NCI-H2029 treated with DMSO at 0.1 percent for 48 hours (cell line): ENCODE results near the gene IKBKE.
"Not testable (repeated sequence)": the region's sequence is repeated elsewhere in the genome, so short reads cannot be mapped to it uniquely, and the experiment has no call there.

Experiments
- DNase-seq: peaks from one replicate; lab custom pipeline; 2025; lab: John Stamatoyannopoulos, UW

Gene IKBKE

GRCh38 chr1:206476058-206476457, 5.8 kb downstream of the IKBKE start:
- no peak for DNase-seq

GRCh38 chr1:206476591-206476990, 6.3 kb downstream of the IKBKE start:
- no peak for DNase-seq

- no peak for DNase-seq
These were observed 6.8 kb downstream of the IKBKE start for GRCh38 chr1:206477110-206477509.

- DNase-seq = no peak
These were observed 7.5 kb downstream of the IKBKE start for GRCh38 chr1:206477581-206478380.

DNA sequence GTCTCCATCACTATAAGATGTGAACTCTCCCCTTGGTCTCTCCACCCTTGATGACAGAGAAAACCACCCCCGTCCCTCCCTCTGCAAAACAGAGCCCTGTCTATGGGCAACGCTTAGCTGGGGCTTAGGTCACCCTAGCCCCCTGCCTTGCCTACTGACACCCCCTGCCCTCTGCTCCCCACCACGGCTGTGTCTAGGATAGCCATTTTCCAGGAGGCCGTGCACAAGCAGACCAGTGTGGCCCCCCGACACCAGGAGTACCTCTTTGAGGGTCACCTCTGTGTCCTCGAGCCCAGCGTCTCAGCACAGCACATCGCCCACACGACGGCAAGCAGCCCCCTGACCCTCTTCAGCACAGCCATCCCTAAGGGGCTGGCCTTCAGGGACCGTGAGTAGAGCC, 8.5 kb downstream of the IKBKE start:
- DNase-seq = no peak

DNA sequence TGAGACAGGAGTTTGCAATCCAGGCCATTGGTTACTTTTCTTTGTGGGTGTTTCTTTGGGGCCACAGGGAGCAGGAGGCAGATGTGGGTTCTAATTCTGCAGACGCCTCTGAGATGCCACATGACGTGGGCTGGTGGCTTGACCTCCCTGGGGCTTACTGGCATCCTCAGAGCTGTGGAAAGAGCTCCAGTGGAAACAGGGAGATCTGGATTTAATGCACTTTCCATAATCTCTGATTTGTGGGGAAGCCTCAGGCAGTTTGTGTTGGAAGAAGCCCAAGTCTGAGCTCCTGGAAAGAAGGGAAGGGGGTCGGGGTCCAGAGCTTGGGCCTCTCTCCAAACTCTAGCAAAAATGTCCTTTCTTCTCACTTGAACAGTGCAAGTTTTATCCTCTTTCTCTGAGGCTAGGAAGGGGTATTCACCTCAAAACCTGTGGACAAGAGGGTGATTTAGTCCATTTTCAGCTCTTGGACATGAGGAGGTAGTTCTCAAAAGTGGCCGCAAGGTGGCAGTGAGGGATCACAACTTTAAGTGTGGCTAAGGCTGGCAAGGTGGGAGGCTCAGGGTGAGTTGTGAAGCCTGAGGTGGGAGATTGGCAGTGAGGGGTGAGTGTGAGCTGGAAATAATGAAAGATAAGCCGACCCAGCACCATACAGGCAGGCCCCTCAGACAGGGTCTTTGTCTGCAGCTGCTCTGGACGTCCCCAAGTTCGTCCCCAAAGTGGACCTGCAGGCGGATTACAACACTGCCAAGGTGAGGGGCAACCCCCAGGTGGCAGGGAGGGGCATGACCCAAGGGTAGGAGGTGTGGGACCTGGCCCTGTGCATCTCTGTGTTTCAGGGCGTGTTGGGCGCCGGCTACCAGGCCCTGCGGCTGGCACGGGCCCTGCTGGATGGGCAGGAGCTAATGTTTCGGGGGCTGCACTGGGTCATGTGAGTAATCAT, 9.2 kb downstream of the IKBKE start:
- DNase-seq = no peak

DNA sequence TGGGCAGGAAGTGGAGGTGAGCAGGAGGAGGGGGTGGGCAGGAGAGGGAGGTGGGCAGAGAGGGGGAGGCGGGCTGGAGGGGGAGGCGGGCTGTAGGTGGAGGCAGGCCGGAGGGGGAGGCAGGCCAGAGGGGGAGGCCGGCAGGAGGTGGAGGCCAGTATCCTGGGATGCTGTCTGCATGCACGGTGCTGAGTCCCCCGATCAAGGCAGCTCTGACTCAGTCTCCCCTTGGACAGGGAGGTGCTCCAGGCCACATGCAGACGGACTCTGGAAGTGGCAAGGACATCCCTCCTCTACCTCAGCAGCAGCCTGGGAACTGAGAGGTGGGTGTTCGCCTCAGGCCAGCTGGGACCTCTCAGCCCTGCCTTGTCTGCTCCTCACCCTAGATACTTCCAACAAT, 9.9 kb downstream of the IKBKE start:
- no peak for DNase-seq

DNA sequence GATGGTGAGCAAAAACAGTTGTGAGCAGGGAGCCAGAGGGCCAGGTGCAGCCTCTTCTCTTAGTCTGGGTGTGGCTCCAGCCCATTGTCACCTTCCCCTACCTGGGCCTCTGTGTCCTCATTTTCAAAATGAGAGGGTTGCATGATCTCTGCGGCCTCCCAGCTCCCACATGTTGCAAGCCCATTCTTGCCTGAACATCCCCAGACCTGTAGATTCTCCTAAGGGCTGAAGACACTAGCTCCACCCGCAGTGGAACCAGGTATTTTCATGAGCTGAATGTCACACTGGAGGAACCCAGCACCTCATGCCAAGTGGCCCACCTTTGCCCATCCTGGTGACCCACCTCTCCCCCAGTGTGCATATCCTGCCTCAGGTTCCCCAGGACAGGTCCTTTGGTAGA, 12.3 kb downstream of the IKBKE start:
- DNase-seq = no peak

GRCh38 chr1:206483864-206484263, 13.6 kb downstream of the IKBKE start:
- not testable (repeated sequence) for DNase-seq

DNA sequence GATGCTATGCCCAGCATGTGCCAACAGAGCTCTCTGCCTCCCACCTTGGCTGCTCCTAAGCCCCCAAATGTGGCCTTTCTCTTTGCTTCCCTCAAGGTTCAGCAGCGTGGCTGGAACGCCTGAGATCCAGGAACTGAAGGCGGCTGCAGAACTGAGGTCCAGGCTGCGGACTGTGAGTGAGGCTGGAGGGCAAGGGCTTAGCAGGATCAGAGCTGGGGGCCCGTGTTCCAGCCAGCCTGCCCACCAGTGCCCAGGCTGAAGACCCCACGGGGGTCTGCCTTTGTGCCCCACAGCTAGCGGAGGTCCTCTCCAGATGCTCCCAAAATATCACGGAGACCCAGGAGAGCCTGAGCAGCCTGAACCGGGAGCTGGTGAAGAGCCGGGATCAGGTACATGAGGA, 14.6 kb downstream of the IKBKE start:
- DNase-seq = no peak

- DNase-seq = no peak
These were observed 16.9 kb downstream of the IKBKE start for GRCh38 chr1:206486995-206487788.

DNA sequence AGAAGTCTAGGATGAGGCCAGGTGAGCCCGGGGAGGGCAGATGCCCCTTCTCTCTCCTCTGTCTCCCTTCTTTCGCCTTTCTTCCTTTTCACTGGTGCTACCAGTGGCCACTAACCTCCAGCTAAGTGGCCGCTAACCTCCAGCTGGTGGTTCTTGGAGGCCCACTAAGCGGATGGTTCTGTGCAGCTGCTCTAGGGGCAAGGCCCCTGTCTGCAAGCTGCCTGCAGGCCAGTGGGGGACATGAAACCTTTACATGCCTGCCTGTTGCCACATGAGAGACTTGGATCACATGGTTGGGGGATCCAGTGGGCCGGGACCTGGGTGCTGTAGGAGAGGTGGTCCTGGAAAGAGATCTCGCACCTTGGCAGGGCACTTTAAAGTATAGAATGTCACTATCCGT, 17.7 kb downstream of the IKBKE start:
- DNase-seq = no peak

- DNase-seq = no peak
These were observed 18.2 kb downstream of the IKBKE start for GRCh38 chr1:206488466-206488865.

GRCh38 chr1:206489980-206490770, 19.9 kb downstream of the IKBKE start:
- DNase-seq = no peak

GRCh38 chr1:206490771-206491405, 20.6 kb downstream of the IKBKE start:
- no peak for DNase-seq

DNA sequence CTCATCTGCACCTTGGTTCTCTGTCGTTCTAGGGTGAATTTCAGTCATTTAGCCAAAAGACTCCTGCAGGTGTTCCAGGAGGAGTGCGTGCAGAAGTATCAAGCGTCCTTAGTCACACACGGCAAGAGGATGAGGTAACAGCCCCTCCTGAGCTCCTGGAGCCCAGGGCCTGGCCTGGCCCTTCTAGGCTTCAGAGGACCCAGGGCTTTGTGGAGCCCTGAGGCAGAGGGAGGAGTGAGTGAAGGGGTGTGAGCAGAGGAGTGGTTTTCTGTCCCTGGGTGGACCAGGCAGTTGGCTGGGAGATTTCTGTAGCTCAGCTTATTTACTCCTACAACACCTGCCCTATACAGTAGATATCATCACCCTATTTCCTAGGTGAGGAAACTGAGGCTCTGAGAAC, 21.3 kb downstream of the IKBKE start:
- DNase-seq = no peak

DNA sequence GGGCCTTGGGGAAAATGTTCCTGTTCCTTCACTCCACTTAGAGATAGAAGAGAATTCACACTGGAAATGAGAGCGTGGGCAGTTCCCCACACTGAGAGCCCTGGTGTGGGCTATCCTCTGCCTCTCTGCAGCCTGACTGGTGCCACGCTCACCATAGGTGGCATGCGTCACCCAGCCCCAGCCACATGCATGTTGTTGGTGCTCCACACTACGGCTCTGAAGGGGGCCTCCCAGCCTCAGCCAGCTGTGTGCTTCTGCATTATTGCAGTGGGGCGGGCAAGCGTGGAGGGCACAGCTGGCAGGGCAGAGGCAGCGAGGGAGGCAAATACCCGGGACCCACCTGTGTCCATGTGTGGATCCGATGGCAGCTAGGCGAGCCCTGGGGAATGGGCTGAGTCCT, 22.3 kb downstream of the IKBKE start:
- DNase-seq = no peak

DNA sequence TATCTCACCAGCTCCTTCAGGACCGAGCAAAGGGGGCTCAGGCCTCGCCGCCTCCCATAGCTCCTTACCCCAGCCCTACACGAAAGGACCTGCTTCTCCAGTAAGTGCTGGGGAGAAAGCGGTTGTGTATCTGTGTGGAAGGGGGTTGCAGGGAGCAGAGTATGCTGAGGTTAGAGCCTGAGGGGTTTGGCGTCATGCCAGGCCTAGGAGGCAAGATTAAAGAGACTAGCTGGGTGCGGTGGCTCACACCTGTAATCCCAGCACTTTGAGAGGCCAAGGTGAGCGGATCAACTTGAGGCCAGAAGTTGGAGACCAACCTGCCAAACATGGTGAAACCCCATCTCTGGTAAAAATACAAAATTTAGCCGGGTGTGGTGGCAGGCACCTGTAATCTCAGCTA, 23.0 kb downstream of the IKBKE start:
- DNase-seq = no peak

DNA sequence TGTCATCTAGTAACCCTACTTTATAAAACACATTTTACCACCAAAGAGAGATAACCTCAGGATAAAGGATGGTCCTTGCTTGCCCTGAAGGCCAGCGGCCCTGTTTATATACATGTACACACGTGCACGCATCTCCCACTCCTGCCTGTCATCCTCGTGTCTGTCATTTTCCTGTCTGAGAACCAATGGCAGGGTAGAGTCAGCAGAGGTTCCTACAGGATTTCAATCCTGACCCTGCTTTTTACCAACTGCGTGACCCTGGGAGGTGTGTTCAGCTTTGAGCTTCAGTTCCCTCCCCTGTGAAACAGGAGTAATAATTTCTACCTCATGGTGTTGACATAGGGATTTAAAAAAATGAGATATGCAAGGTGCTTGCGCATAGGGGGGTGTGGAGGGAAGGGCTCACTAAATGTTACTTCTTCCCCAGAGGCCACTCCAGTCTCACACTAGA, 24.8 kb downstream of the IKBKE start:
- DNase-seq = no peak

GRCh38 chr1:206495493-206496046, 25.3 kb downstream of the IKBKE start:
- DNase-seq = no peak
